Activated B cell treated with CpG ODN at 0.5 μM for 24 hours (primary cell): ENCODE measurements around the gene SLC30A2. TPM values are rescaled to one million over a fixed set of nuclear protein-coding genes. Genes with fewer than 3 reads are reported as not detected.

Source experiments
- ATAC-seq: fragments of 200-7000 bp; cut with Tn5 transposase; one replicate; pipeline ENCODE4 v1.10.0; 2021; ENCODE audit warnings: low read depth, mild to moderate bottlenecking, moderate library complexity
- CTCF ChIA-PET: fragments of 350-600 bp; sonication (Branson Sonifier 250); formaldehyde crosslinking; loops from one replicate; lab custom pipeline; 2021; ENCODE audit warnings: antibody characterized with exemption; lab: Charles Lee
- POLR2A ChIA-PET: fragments of 350-600 bp; sonication (Branson Sonifier 250); formaldehyde crosslinking; loops from one replicate; lab custom pipeline; 2021; ENCODE audit warnings: antibody characterized with exemption; lab: Charles Lee
- DNase-seq: peaks from one replicate; pipeline ENCODE4 v3.0.0; 2022
- H3K27ac Mint-ChIP-seq: one replicate; pipeline ENCODE4 v1.8.0; 2020; ENCODE audit warnings: mixed read lengths
- H3K27me3 Mint-ChIP-seq: one replicate; pipeline ENCODE4 v1.8.0; 2021; ENCODE audit warnings: mixed read lengths
- H3K36me3 Mint-ChIP-seq: one replicate; pipeline ENCODE4 v1.8.0; 2021; ENCODE audit warnings: low read depth, mixed read lengths
- H3K4me1 Mint-ChIP-seq: one replicate; pipeline ENCODE4 v1.8.0; 2021; ENCODE audit warnings: mixed read lengths
- H3K4me3 Mint-ChIP-seq: one replicate; pipeline ENCODE4 v1.8.0; 2020; ENCODE audit warnings: mild to moderate bottlenecking, mixed read lengths
- H3K9me3 Mint-ChIP-seq: one replicate; pipeline ENCODE4 v1.8.0; 2020; ENCODE audit warnings: mixed read lengths
- intact Hi-C: fragments of 100-400 bp; cut with micrococcal nuclease; formaldehyde crosslinking; loops from one replicate; pipeline ENCODE4 v1.15.1; 2024
- total RNA-seq: library from RNA; stranded (reverse); gene quantifications from 2 replicates; pipeline ENCODE4 v1.2.3, GENCODE V29; 2022
- TF ChIP-seq, protein P1 (sequence below): fragments of 200-600 bp; IDR thresholded peaks from one replicate; pipeline ENCODE4 v1.8.0; 2022; ENCODE audit warnings: antibody characterized with exemption, mild to moderate bottlenecking

SLC30A2 gene
- total RNA-seq, 1 donor from 2014 or later, result not detected

GRCh38 chr1:26006710-26007109, 39.2 kb downstream of the SLC30A2 start:
- POLR2A ChIA-PET, result no interaction called here

DNA sequence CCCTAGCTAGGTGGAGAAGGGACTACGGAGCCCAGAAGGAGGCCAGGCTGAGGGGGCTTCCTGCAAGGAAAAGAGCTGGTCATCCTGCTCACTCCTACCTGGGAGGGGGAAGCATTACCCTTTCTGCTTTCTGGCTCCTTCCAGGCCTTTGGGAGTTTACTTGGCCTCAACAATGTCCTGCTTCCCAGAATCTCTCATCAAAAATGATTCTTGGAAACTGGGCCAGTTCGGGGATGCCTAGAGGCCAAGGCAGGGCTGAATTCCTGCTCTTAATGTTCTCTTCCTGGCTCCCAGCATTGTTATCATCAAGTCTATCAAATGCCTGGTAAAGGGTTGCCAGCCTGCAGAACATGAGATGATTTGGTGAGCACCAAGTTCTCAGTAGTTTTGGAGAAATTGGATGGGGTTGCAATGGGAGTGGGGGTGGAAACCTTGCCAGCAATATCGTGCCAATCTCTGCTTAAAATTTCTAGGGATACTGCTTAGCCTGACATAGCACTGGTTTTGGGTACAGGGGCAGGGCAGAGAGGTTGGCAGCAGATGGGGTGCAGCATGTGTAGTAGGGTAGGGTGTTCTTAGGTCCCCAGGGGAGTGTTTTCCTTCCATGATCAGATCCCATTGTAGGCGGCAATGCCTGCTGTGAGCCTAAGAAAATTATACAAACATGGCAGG, 40.3 kb downstream of the SLC30A2 start:
- Mint-ChIP-seq H3K27ac (no peak overlapping the region), H3K4me3 (no peak overlapping the region), H3K27me3 (peaks cover 11% of the 10 kb centered on the region), H3K4me1 (no peaks in the 10 kb centered on the region), H3K36me3 (no peaks in the 10 kb centered on the region), H3K9me3 (no peaks in the 10 kb centered on the region)
- TF ChIP-seq, protein P1, sequence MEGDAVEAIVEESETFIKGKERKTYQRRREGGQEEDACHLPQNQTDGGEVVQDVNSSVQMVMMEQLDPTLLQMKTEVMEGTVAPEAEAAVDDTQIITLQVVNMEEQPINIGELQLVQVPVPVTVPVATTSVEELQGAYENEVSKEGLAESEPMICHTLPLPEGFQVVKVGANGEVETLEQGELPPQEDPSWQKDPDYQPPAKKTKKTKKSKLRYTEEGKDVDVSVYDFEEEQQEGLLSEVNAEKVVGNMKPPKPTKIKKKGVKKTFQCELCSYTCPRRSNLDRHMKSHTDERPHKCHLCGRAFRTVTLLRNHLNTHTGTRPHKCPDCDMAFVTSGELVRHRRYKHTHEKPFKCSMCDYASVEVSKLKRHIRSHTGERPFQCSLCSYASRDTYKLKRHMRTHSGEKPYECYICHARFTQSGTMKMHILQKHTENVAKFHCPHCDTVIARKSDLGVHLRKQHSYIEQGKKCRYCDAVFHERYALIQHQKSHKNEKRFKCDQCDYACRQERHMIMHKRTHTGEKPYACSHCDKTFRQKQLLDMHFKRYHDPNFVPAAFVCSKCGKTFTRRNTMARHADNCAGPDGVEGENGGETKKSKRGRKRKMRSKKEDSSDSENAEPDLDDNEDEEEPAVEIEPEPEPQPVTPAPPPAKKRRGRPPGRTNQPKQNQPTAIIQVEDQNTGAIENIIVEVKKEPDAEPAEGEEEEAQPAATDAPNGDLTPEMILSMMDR, result no peak
- POLR2A ChIA-PET, result no interaction called here
- DNase-seq (no peak), ATAC-seq (no peak)
- CTCF ChIA-PET, result no interaction called here
- intact Hi-C loops, result no loop called here

More at GRCh38 chr1:26006710-26007109, 39.2 kb downstream of the SLC30A2 start:
- H3K27ac Mint-ChIP-seq, result no peak overlapping the region
- H3K9me3 Mint-ChIP-seq, result no peaks in the 10 kb centered on the region
- DNase-seq (no peak), ATAC-seq (no peak)
- H3K36me3 Mint-ChIP-seq, result no peaks in the 10 kb centered on the region
- H3K4me3 Mint-ChIP-seq, result no peak overlapping the region
- H3K4me1 Mint-ChIP-seq, result no peaks in the 10 kb centered on the region
- TF ChIP-seq, protein P1, result no peak
- CTCF ChIA-PET, result no interaction called here
- intact Hi-C loops, result no loop called here
- H3K27me3 Mint-ChIP-seq, result peaks cover 11% of the 10 kb centered on the region

GRCh38 chr1:26003756-26004155, 42.2 kb downstream of the SLC30A2 start:
- Mint-ChIP-seq H3K9me3 (no peaks in the 10 kb centered on the region), H3K27ac (no peak overlapping the region), H3K27me3 (peaks cover 7% of the 10 kb centered on the region), H3K4me3 (no peak overlapping the region), H3K36me3 (no peaks in the 10 kb centered on the region), H3K4me1 (no peaks in the 10 kb centered on the region)
- POLR2A ChIA-PET, result no interaction called here
- intact Hi-C loops, result no loop called here
- ATAC-seq, result no peak
- CTCF ChIA-PET, result interaction anchor here (0.5 kb wide), 1 partner anchor 74 kb away, joined by 3 read pairs; no protein-coding TSS in a partner anchor
- TF ChIP-seq, protein P1, result no peak
- DNase-seq, result no peak

DNA sequence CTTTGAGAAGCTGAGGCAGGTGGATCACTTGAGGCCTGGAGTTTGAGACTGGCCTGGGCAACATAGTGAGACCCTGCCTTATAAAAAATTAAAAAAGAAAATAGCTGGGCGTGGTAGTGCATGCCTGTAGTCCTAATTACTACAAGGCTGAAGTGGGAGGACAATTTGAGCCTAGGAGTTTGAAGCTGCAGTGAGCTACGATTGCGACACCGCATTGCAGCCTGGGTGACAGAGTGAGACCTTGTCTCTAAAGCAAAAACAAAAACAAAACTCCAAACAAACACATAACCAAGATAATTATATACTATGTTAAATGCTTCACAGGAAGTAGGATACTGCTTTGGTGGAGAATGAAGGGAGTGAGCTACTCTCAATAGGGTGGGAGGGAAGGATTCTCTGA, 42.7 kb downstream of the SLC30A2 start:
- DNase-seq, result no peak
- H3K36me3 Mint-ChIP-seq, result no peaks in the 10 kb centered on the region
- intact Hi-C loops, result no loop called here
- H3K27ac Mint-ChIP-seq, result no peak overlapping the region
- CTCF ChIA-PET, result no interaction called here
- ATAC-seq, result no peak
- POLR2A ChIA-PET, result no interaction called here
- no peak overlapping the region for H3K4me3 Mint-ChIP-seq
- no peaks in the 10 kb centered on the region for H3K9me3 Mint-ChIP-seq
- H3K4me1 Mint-ChIP-seq, result peaks cover 4% of the 10 kb centered on the region
- TF ChIP-seq, protein P1, result no peak
- peaks cover 7% of the 10 kb centered on the region for H3K27me3 Mint-ChIP-seq

GRCh38 chr1:25999041-25999800, 46.7 kb downstream of the SLC30A2 start:
- POLR2A ChIA-PET, result no interaction called here
- no peak overlapping the region for H3K4me3 Mint-ChIP-seq
- no peak overlapping the region for H3K27ac Mint-ChIP-seq
- no peaks in the 10 kb centered on the region for H3K9me3 Mint-ChIP-seq
- ATAC-seq, result no peak
- TF ChIP-seq, protein P1, result no peak
- peaks cover 10% of the 10 kb centered on the region for H3K36me3 Mint-ChIP-seq
- no peak for DNase-seq
- no peaks in the 10 kb centered on the region for H3K27me3 Mint-ChIP-seq
- intact Hi-C loops, result loop anchor here (5.0 kb wide), 1 partner anchor 382 kb away; the partner anchor contains the start of gene MAN1C1
- H3K4me1 Mint-ChIP-seq, result peaks cover 18% of the 10 kb centered on the region
- CTCF ChIA-PET, result interaction anchor here (1.4 to 6.6 kb wide), 2 partner anchors 94 to 103 kb away, joined by 5 to 94 read pairs; no protein-coding TSS in a partner anchor
